Left forelimb (tissue), 1 donor: Measurements from ENCODE around the gene PEMT.
"Not testable (repeated sequence)": the region's sequence is repeated elsewhere in the genome, so short reads cannot be mapped to it uniquely, and the experiment has no call there.

ENCODE experiments used
- DNase-seq: peaks from one replicate; pipeline ENCODE4 v3.0.0-alpha.2; 2018; ENCODE audit warnings: low spot score

PEMT gene

DNA sequence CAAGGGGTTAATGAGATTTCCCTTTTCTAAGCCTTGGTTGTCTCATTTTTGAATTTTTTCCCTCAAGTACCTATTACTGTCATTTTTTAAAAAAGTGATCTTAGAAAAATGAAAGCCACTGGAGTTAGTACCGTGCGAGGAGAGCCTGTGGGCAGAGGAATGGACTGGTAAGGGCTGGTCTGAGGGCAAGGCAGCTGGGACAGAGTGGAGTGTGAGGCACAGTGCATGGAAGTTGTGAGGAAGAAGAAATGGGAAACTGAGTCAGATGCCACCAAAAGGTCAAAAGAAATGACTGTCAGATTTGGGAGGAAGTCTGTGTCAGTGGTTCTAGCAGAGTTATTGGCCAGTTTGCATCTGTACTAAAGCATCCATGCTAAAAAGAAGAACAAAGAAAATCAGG lies 103.5 kb downstream of the PEMT start:
- no peak for DNase-seq

DNA sequence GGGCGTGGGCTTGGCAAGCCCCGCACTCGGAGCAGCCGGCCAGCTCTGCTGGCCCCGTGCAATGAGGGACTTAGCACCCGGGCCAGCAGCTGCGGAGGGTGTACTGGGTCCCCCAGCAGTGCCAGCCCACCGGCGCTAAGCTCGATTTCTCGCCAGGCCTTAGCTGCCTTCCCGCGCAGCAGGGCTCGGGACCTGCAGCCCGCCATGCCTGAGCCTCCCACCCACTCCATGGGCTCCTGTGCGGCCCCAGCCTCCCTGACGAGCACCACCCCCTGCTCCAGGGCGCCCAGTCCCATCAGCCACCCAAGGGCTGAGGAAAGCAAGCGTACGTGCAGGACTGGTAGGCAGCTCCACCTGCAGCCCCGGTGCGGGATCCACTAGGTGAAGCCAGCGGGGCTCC lies 105.1 kb downstream of the PEMT start:
- not testable (repeated sequence) for DNase-seq

DNA sequence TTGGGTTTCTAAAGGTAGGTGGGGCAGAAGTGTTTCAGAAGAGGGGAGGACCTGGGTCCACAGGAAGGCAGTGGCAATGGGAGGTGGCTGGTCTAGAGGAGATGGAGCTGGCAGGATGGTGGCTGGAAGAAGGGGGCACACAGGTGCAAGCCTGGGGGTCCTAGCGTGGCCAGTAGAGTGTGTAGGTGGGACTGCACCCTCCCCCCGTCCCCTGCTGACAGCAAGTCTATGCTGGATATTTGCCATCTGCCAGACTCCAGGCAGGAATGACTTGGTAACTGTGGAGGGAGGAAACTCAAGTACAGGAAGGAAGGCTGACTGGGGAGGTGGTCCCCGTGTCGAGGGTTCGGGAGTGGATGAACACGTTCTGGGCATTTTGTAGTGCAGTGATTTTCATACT lies 106.1 kb downstream of the PEMT start:
- DNase-seq = no peak

DNA sequence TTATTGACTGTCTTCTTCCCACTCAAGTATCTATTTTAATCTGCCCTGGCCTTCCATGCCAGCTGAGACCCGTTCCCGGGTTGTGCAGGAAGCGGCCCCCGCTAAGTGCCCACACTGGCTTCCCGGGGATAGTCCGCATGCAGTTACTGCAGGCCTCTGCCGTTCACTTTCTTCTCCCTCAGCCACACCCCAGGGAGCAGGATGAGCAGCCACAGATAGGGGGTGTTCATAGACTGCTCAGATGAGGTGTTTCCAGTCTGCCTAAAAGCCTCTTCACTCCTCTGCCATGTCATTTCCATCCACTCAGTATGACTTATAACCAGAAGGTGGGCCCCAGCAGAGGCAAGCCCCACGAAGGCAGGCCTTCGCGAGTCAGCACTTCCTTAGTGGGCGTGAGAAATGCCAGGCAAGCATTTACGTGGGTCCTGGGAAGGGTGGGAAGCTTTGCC lies 107.0 kb downstream of the PEMT start:
- DNase-seq = no peak

DNA sequence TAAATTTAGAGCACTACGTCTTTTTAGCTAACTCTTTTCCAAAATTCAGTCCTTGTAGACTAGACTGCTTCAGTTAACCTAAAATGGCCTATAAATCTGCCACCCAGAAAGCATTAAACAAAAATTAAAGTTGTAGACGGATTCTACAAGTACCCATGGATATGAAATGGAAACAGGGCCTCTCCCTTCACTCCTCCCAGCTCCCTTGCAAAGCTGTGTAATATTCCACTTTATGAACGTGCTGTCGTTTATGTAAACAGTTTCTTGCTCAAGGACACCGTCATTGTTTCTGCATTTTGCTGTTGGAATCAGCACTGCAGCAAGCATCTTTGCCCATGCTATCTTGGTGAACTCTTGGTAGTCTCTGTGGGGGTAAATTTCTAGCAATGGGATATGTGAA lies 109.6 kb downstream of the PEMT start:
- DNase-seq = no peak

DNA sequence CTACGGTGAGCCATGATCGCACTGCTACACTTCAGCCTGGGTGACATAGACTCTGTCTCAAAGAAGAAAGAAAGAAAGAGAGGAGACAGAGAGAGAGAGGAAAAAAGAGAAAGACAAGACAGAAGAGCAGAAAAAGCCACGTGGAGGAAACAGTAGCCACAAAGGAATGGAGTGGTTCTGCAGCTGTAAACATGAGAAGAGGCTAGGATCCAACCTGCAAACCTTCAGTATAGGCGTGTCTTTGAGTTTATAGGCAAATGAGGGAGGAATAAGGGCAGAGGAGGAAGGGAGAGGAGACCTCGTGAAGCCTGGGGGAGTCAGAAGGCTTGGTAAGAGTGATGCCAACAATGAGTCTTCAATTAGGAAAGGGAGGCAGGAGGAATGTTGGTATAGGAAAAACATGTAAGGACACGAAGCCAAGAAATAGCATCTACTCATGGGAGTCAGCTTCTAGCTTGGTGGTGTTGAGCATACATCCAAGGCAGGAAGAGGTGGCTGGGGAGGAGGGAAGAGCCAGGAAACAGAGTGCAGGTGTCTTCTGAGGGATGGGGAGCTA lies 110.8 kb downstream of the PEMT start:
- DNase-seq = no peak

DNA sequence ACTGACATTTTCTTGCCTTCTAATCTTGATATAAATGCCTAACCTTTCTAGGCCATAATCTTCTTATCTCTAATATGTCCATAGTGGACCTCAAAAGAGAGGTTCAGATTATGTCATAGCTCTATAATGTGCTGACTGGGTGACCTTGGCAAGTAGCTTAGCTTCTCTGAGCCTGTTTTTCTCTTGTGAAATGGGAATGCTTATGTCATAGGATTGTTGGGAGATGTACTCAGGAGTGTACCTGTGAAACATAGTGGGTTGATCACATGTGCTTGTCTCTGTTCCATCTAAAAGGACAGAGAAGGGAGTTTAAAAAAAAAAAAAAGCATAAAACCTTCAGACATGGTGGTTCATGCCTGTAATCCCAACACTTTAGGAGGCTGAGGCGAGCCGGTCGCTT lies 112.3 kb downstream of the PEMT start:
- no peak for DNase-seq

DNA sequence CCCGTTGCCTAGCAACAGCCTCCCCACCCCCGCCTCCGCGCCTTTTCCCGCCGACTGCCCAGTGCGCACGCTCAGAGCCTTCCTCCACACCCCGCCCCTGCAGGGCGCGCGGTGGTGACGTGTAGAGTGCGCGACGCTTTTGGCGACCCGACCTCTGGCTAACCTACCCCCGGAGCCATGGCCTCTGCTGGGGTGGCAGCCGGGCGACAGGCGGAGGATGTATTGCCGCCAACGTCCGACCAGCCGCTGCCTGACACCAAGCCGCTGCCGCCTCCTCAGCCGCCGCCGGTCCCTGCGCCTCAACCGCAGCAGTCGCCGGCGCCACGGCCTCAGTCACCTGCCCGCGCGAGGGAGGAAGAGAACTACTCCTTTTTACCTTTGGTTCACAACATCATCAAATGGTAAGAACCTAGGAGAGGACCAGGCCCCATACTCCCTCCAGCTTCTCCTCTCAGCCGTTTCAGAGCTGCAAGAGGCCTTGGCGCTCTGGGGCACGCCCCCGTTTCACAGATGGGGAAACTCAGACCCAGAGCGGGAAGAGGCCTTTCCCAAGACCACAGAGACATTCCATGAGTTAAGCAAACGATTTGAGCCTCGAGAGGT lies 114.5 kb downstream of the PEMT start, which contains the start of gene MED9:
TSS of gene MED9 (plus strand) at position 136 of the 603 bp plus-strand sequence. CDS start at position 178, 42 bp downstream.
- DNase-seq = peak; percentile 96

DNA sequence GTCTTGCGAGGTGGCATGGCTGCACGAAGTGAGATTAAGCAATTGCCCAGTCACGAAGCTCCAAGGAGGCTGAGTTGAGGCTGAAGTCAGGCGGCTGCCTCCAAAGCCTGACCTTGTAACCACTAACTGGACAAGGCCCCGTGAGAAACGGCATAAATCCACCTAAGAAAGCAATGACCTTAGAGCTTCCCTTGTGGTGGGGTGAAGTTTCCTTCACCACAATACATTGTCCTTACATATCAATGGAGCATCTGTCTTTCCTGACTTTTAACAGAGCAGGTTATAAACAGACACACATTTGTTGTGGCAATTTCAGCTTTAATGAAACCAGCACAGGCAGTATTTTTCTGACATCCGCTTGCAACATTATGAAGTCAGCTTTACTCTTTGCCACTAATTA lies 117.2 kb downstream of the PEMT start:
- DNase-seq = no peak

DNA sequence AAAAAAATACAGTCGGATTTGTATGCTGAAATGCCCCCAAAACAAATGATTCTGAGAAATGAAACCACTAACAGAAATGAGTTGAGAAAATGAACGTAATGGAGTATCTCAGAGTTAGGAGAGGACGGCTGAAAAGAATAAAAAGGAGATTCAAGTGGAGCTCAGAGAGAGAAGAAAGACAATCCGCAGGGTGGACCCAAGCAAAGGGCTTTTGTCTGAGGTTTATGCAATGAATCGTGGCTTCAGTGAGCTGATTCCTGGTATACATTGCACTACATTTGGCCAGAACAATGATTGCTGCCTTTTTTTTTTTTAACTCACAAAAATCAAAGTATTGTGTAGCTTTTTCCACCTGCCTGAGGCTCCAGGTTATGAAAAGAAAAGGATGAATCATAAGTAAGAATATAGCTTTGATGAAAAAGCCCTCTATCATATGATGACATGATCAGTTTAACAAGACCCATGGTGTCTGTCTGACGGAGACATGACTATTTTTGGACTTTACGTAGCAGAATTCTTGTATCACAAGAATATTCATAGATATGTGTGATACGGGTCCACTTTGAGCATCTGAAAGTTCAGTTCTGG lies 119.1 kb downstream of the PEMT start:
- DNase-seq = no peak

DNA sequence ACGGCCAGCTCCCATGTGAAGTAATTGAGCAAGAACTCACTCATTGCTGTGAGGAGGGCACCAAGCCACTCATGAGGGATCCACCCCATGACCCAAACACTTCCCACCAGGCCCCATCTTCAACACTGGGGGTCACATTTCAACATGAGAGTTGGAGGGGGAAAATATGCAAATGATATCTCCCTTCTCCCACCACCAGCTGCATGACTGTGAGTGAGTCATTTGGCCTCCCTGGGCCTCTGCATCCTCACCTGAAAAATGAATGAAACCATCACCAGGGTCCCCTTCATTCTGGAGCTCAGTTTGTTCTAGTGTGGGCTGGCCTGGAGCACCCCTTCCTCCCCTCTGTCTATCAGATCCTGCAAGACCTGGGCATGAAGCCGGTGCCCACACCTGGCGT lies 121.5 kb downstream of the PEMT start:
- DNase-seq = no peak

DNA sequence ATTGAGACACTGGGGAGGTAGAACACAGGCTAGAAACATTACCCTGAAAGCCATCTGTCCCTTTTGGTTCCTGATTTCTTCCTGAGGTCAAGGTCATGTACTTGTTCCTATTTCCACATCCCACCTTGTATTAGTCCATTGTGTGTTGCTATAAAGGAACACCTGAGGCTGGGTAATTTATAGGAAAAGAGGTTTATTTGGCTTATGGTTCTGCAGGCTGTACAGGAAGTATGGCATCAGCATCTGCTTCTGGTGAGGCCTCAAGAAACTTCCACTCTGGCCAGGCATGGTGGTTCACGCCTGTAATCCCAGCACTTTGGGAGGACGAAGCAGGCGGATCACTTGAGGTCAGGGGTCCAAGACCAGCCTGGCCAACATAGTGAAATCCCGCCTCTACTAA lies 122.2 kb downstream of the PEMT start:
- no peak for DNase-seq

DNA sequence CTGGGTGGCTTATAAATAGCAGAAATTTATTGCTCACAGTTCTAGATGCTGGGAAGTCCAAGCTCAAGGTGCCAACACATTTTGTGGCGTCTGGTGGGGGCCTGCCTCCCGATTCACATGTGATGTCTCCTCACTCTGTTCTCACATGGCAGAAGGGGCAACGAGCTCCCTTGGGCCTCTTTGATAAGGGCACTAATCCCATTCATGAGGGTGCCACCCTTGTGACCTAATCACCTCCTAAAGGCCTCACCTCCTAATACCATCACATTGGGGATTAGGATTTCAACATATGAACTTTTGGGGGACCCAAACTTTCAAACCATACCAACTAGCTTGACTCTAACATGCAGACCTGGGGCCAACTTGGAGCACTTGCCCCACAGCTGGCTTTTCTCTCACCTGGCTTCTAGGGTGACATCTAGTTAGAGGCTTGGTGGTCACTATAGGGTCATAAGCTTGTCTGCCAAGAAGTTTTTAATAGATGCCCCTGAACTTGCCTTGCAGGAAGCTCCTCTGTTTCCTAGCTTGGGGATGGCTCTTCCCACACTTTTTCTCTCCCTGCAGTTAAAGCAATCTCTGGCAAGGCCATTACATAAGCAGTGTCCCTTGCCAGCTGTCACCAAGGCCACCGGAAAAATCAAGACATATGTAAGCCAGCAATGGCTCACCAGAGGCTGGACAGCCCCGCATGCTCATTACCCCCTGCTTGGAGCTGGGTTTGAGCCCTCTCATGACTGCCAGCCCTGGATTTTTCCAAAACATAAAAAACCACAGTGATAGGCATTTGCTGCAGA lies 123.1 kb downstream of the PEMT start:
- DNase-seq = no peak

DNA sequence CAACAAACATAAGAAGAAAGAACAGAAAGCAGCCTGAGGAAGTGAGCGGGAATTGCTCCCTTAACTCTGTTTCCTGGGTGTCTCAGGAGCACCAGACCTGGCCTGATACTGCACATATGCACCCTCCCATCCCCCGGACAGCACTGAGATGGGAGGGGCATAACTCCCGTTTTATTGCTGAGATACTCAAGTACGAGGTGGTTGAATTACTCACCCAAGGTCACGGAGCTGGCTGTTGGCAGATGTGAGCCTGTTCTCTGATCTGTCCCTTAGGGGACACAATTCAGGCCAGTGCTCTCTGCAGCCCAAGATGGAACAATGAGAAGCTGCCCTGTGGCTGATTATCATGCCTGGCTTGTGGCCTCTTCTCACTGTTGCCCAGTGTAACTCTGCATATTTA lies 123.8 kb downstream of the PEMT start:
- DNase-seq = no peak

DNA sequence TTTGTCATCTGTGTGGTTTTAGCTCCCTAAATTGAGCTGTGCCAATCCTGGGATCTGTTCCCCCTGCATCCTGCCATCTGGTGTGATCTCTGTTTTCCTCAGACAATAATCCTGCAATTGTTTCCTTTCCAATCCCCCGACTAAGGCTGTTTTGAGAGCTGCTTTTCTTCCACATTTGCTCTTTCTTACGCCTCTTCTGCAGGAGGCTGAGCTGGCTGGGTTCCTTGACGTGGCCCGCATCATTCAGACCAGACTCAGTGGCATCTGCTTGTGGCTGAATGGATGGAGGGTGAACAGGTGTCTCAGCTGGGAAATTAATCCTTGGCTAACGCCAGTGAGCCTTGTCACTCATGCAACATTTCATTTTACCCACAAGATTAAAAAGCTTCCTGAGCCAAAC lies 124.5 kb downstream of the PEMT start:
- DNase-seq = no peak

DNA sequence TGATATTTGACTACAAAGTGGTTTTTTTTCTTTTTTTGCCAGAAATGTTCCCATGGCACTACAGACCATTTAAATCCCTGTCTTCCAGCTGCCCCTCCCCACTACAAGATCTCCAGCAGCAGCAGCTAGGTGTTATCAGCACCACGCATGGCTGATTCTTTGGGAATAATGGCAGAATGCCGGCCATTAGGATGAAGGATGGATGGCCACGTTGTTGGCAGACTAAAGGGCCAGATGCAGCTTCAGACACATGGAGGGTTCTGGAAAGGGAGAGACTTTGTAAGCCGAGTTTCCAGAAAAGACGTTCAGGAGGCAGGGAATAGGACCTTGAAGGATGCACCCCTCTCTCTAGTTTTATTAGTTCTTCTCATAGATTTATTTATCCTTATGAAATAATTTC lies 125.0 kb downstream of the PEMT start:
- no peak for DNase-seq

DNA sequence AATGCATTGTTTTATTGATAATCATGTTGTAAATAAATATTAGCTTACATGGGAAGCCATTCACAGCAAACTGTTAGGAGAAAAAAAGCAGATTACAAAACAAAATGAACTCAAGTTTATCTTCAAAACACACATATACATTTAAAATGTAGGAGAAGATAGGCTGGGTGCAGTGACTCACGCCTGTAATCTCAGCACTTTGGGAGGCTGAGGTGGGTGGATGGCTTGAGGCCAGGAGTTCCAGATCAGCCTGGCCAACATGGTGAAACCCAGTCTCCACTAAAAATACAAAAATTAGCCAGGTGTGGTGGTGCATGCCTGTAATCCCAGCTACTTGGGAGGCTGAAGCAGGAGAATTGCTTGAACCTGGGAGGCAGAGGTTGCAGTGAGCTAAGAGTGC lies 125.6 kb downstream of the PEMT start:
- not testable (repeated sequence) for DNase-seq

DNA sequence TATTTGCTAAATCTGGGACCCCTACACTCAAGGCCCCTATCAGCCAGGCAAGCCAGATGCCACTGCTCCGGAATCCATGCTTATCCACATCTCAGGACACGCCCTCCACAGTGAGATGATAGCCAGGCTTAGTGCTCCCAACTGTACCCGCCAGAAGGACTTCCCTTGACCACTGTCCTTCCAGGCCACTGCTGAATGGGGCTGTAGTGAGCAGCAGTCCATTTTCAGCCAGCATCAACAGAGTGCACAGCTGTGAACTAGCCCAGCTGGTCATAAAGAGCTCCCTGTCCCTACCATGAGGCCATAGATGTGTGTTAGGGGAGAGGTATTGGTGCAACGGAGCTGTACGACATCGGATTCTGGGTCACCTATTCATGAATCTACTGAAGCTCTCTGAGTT lies 127.7 kb downstream of the PEMT start:
- no peak for DNase-seq

DNA sequence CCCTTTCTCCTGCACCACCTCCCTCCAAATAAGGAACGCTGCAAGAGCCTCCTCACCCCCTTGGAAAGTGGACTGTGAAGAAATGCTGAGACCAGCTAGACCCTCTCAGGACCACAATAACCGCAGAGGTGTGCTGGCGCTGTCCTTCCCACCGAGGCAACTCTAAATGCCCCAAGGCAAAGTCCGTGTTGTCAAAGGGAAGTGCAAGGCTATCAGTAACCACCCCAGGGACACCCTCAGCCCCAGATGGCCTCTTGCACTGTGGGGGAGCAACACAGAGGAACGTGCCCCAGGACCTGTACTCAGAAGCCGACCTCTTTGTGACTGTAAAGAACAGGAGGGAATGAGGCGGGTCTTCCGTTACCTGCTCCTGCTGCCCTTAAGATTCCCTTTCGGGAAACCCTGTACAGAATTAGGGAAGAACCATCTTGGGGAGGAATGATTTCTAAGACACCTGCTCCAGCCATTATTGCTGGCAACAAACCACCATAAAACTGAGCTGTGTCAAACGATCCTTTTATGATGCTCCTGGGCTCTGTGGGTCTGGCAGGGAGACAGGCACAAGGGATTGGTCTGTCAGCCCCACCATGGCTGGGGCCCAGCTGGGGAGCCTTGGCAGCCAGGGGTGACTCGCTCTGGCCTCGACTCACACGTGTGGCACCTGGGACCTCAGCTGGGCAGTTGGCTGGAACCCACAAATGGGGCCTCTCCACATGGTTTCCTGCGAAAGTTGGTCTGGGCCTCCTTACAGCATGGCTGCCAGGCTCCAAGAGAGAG lies 129.3 kb downstream of the PEMT start:
- DNase-seq = no peak

DNA sequence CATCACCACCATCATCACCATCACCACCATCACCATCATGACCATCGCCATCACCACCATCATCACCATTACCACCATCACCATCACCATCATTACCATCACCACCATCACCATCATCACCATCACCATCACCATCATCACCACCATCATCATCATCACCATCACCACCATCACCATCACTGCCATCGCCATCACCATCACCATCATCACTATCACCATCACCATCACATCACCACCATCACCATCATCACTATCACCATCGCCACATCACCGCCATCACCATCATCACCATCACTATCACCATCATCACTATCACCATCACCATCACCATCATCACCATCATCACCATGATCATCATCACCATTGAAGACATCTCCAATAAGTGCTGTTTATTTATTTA lies 131.5 kb downstream of the PEMT start:
- DNase-seq = no peak

DNA sequence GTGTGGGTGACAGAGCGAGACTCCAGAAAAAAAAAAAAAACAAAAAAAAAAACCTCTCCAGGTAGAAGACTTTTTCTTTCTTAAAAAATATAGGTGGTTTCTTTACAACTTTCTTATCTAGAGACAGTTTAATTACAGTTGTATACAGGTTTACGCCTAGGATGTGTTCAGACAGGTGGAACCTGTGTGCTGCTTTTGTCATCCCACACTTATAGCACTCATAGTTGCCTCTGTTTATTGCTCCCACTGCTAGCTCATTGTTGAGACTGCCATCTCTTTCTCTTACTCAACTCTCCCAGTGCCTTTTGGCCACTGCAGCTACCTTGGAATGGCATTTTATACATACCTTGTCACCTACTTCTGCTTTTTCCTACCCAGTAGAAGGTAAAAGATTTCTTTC lies 133.8 kb downstream of the PEMT start:
- no peak for DNase-seq

DNA sequence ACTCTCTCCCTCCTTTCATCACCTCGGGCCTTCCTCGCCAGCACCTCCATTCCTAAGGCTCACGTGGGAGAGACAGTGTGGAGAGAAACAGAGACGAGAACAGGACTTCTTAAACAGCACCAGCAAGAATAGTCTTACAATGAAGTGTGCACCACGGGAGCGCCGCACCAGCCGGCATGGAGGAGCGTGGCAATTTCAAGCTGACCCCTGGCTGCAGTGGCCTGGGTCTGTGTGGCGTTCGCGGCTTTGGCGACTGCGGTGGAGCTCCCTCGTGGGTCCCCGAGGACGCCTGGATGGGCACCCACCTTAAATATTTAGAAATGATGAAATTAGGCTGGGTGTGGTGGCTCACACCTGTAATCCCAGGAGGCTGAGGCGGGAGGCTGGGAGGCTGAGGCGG lies 135.3 kb downstream of the PEMT start:
- DNase-seq = no peak
